ENCODE data around the gene CREB5. TPM values are rescaled to one million over a fixed set of nuclear protein-coding genes. Genes with fewer than 3 reads are reported as not detected.

Gene CREB5
- total RNA-seq, 4 donors from 2014 or later = 7.8 to 29.9 (median 12.9) TPM

DNA sequence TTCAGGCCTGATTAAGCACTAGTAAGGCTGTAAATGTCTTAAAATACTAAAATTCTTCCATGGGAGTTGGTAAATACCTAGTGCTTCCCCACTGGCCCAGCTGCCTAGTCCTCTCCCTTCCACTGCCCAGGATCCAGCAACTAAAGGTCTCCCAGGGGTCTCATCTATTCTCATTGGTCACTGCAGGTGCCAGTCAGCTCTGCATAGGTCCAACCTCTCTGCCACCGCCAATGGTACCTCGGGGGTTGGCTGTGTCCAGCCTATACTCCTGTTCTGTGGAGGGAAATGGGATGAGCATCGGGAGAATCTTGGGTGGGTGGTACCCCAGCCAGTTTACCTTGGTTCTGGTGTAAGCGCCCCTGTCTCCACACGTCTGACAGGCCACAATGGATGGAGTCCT, 6.1 kb upstream of the CREB5 start:
- WGBS, 2 donors (ENCODE audit: low coverage in 1 of 2) = 60% methylated on average over 1 of the region's 5 CpGs; no CpG with 5 or more reads in 1 of the 2 donors
- TF ChIP-seq, protein P1, sequence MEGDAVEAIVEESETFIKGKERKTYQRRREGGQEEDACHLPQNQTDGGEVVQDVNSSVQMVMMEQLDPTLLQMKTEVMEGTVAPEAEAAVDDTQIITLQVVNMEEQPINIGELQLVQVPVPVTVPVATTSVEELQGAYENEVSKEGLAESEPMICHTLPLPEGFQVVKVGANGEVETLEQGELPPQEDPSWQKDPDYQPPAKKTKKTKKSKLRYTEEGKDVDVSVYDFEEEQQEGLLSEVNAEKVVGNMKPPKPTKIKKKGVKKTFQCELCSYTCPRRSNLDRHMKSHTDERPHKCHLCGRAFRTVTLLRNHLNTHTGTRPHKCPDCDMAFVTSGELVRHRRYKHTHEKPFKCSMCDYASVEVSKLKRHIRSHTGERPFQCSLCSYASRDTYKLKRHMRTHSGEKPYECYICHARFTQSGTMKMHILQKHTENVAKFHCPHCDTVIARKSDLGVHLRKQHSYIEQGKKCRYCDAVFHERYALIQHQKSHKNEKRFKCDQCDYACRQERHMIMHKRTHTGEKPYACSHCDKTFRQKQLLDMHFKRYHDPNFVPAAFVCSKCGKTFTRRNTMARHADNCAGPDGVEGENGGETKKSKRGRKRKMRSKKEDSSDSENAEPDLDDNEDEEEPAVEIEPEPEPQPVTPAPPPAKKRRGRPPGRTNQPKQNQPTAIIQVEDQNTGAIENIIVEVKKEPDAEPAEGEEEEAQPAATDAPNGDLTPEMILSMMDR (IDR thresholded peaks at IDR 0.05) = no peak
- TF ChIP-seq EP300 (IDR thresholded peaks at IDR 0.05) = no peak
- no peak for TF ChIP-seq POLR2A (IDR thresholded peaks at IDR 0.05)
- TF ChIP-seq POLR2AphosphoS5 (IDR thresholded peaks at IDR 0.05) = no peak
- ATAC-seq = no peak
- peaks cover 0 to 43% (median 11%) of the 10 kb centered on the region in 3 donors for H3K4me1 ChIP-seq
- no peaks in the 10 kb centered on the region for H3K36me3 ChIP-seq
- no peaks in the 10 kb centered on the region for H3K9me3 ChIP-seq
- H3K4me3 ChIP-seq = no peak overlapping the region
- H3K27me3 ChIP-seq = peaks cover 16% of the 10 kb centered on the region
- H3K27ac ChIP-seq = peak overlapping the region in 3 of 4 donors; percentile 30 to 64 (median 59)

DNA sequence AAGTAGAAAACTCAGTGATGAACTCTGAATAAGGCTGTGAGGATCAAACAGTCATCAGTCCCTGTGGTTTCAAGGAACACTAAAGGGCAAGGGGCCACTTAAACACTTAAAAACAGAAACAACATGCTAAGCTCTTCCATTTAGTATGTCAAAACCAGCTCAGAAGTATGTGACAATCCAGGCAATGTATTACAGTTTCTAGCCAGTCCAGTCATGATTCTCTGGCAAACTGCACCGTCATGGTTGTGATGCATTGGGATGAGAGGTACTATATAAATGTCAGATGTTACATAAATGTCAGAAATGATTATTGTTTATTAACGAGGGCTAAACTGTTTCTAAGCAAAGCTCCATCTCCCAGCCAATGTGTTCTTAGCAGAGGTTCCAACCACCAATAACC, 4.7 kb upstream of the CREB5 start:
- peaks cover 0 to 49% (median 11%) of the 10 kb centered on the region in 3 donors for H3K4me1 ChIP-seq
- TF ChIP-seq EP300 (IDR thresholded peaks at IDR 0.05) = no peak
- TF ChIP-seq POLR2AphosphoS5 (IDR thresholded peaks at IDR 0.05) = peak; percentile 71
- no peak for ATAC-seq
- whole genome bisulfite sequencing, 2 donors (ENCODE audit: low coverage in 1 of 2) = 15 to 51% methylated on average over 2 of the region's 2 CpGs
- H3K9me3 ChIP-seq = no peaks in the 10 kb centered on the region
- H3K36me3 ChIP-seq = no peaks in the 10 kb centered on the region
- peaks cover 28% of the 10 kb centered on the region for H3K27me3 ChIP-seq
- peak overlapping the region; percentile 52 to 94 (median 90) for H3K27ac ChIP-seq
- no peak overlapping the region for H3K4me3 ChIP-seq

DNA sequence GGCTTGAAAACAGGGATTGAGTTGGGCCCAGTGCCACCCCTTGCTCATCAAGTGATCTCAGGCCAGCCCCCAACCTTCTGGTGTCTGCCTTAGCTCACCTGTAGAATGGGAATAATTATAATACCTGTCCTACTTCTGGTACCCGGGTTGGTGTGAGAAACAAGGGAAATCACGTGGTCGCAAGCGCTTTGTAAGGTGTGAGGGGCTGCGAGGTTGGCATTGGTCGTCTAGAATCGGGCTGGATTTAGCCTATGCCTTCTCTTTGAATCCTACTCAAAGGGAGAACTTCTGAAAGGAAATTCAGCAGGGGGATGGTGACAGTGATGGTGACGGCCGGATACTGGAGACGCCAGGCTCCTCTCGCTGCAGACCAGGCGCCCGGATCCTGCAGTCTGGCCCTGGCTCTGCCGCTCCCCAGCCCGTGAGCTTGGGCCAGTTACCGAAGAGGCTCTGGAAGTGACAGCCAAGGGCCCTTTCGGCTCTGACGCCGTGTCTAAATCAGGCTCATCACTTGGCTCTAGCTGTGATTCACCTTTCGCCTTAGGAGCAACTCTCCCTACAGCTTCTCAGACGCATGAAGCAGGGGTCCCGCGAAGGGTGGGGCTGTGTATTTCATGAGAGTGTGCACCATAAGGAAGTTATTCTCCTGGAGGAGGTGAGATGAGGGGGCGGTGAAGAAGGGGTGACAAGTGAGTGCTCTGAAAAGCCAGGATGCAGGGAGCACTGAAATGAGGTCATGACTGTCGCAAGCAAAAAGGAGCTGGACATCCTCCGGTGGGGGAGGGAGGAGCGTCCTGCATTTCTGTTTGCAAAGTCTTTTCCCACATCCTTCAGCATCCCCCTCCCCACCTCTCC, 4.0 kb upstream of the CREB5 start:
- peaks cover 31% of the 10 kb centered on the region for H3K27me3 ChIP-seq
- H3K4me3 ChIP-seq = peak overlapping the region; percentile 28 to 76
- TF ChIP-seq POLR2A (IDR thresholded peaks at IDR 0.05) (no peak), POLR2AphosphoS5 (IDR thresholded peaks at IDR 0.05) (no peak)
- TF ChIP-seq, protein P1 (IDR thresholded peaks at IDR 0.05) = no peak
- 23 to 44% methylated on average over 4 to 5 of the region's 27 CpGs for WGBS, 2 donors (ENCODE audit: low coverage in 1 of 2)
- H3K27ac ChIP-seq = peak overlapping the region; percentile 52 to 94 (median 90)
- H3K4me1 ChIP-seq = peaks cover 0 to 49% (median 11%) of the 10 kb centered on the region in 3 donors
- no peaks in the 10 kb centered on the region for H3K36me3 ChIP-seq
- no peaks in the 10 kb centered on the region for H3K9me3 ChIP-seq
- peak; percentile 52 for ATAC-seq

DNA sequence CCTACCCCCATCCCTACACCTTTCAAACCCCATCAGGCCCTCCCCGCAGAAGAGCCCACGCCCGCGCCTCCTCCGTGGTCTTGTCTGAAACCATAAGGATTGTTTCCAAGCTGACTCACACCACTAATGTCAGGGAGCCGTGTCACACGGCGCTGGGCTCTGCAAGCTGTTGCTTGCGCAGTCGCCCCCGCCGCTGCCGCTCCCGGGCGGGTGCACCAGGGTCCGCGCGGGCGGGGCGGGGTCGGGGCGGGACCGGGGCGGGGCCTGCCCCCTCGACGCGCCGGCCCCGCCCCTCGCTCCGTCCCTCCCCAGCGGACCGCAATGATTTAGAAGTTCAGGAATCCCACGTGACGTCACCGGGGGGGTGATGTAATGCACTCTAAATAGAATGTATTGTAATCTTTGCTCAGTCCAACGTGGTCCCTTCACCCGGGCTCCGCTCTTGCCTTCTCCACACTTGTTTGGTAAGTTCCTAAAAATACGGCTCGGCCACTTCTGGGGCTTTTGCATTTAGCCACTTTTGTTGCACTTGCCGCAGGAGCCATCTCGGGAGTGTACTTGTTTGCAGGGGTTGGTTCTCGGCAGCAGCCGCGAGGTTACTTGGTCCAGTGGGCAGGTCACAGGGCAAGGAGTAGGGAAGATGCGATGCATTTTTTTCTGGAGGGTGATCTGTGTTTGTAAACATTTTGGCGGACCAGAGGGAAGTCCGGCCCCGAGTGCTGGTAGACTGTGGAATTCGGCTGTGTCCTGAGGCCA, 3.2 kb upstream of the CREB5 start:
- ATAC-seq = peak; percentile 86
- 0% methylated on average over 9 to 14 of the region's 51 CpGs for WGBS, 2 donors (ENCODE audit: low coverage in 1 of 2)

GRCh38 chr7:28409716-28410627, 2.3 kb upstream of the CREB5 start:
- Histone ChIP-seq H3K36me3 (no peaks in the 10 kb centered on the region), H3K9me3 (no peaks in the 10 kb centered on the region), H3K4me1 (peaks cover 0 to 49% (median 11%) of the 10 kb centered on the region in 3 donors), H3K4me3 (peak overlapping the region; percentile 47 to 76), H3K27ac (peak overlapping the region; percentile 48 to 94 (median 90)), H3K27me3 (peaks cover 31% of the 10 kb centered on the region)
- WGBS, 2 donors (ENCODE audit: low coverage in 1 of 2) = 0% methylated on average over 6 to 14 of the region's 92 CpGs
- TF ChIP-seq EP300 (IDR thresholded peaks at IDR 0.05) (no peak), POLR2AphosphoS5 (IDR thresholded peaks at IDR 0.05) (peak; percentile 37), POLR2A (IDR thresholded peaks at IDR 0.05) (peak in 1 of 2 donors; percentile 25)
- TF ChIP-seq, protein P1 (IDR thresholded peaks at IDR 0.05) = peak in 2 of 4 experiments; percentile 13 to 24
- peak; percentile 7 for ATAC-seq

More for the DNA sequence above, 3.2 kb upstream of the CREB5 start:
- Histone ChIP-seq H3K4me1 (peaks cover 0 to 49% (median 11%) of the 10 kb centered on the region in 3 donors), H3K27ac (peak overlapping the region; percentile 52 to 94 (median 90)), H3K36me3 (no peaks in the 10 kb centered on the region), H3K27me3 (peaks cover 31% of the 10 kb centered on the region), H3K4me3 (peak overlapping the region; percentile 47 to 76), H3K9me3 (no peaks in the 10 kb centered on the region)
- TF ChIP-seq POLR2AphosphoS5 (IDR thresholded peaks at IDR 0.05) (peak; percentile 90), EP300 (IDR thresholded peaks at IDR 0.05) (no peak), POLR2A (IDR thresholded peaks at IDR 0.05) (peak; percentile 48 to 51)
